ENCODE results near the gene PSMD4. TPM values are rescaled to one million over a fixed set of nuclear protein-coding genes. Genes with fewer than 3 reads are reported as not detected.
A peak's percentile ranks its signal among the peaks of the same experiment; 100 is the strongest.
"Not testable (repeated sequence)": the region's sequence is repeated elsewhere in the genome, so short reads cannot be mapped to it uniquely, and the experiment has no call there.

The PSMD4 gene
- polyA plus RNA-seq, 1 donor, result 118 TPM

DNA sequence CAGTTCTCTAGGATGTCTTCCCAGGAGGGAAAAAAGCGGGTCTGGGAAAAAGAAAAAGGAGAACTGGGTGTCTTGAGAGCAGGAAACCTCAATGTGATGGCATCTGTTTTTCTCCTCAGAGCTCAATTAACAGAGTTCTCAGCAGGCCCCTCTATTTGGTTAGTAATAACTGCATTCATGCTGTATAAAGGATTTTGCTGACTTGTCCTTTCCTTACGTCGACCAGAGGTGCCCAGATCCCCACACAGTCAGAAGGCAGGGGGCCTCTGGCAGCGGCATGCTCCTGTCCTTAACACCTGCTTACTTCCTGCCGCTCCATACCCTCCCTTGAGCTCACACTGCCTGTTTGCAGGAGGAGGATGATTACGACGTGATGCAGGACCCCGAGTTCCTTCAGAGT is 12.3 kb downstream of the PSMD4 start:
- H3K9me3 ChIP-seq (ENCODE audit: control insufficient read depth, low read depth, low read length), result no peaks in the 10 kb centered on the region
- 90% methylated on average over 2 of the region's 8 CpGs for WGBS (ENCODE audit: insufficient coverage, low lambda C conversion rate)
- H3K36me3 ChIP-seq (ENCODE audit: control insufficient read depth, insufficient read depth, low read length), result peaks cover 48% of the 10 kb centered on the region
- no peaks in the 10 kb centered on the region for H3K27me3 ChIP-seq (ENCODE audit: control insufficient read depth, insufficient read depth, low read length)
- H3K4me3 ChIP-seq (ENCODE audit: low read length), result no peak overlapping the region
- H3K4me1 ChIP-seq (ENCODE audit: control insufficient read depth, insufficient read depth, low read length), result no peaks in the 10 kb centered on the region
- DNase-seq, result no peak
- no peak overlapping the region for H3K27ac ChIP-seq (ENCODE audit: low read length)

GRCh38 chr1:151267760-151268159 is 13.2 kb downstream of the PSMD4 start:
- WGBS (ENCODE audit: insufficient coverage, low lambda C conversion rate), result no CpG with 5 or more reads among the region's 4 CpGs
- no peak for DNase-seq
- Histone ChIP-seq H3K27me3 (ENCODE audit: control insufficient read depth, insufficient read depth, low read length) (no peaks in the 10 kb centered on the region), H3K27ac (ENCODE audit: low read length) (no peak overlapping the region), H3K36me3 (ENCODE audit: control insufficient read depth, insufficient read depth, low read length) (peaks cover 45% of the 10 kb centered on the region), H3K4me3 (ENCODE audit: low read length) (no peak overlapping the region), H3K4me1 (ENCODE audit: control insufficient read depth, insufficient read depth, low read length) (no peaks in the 10 kb centered on the region), H3K9me3 (ENCODE audit: control insufficient read depth, low read depth, low read length) (no peaks in the 10 kb centered on the region)

DNA sequence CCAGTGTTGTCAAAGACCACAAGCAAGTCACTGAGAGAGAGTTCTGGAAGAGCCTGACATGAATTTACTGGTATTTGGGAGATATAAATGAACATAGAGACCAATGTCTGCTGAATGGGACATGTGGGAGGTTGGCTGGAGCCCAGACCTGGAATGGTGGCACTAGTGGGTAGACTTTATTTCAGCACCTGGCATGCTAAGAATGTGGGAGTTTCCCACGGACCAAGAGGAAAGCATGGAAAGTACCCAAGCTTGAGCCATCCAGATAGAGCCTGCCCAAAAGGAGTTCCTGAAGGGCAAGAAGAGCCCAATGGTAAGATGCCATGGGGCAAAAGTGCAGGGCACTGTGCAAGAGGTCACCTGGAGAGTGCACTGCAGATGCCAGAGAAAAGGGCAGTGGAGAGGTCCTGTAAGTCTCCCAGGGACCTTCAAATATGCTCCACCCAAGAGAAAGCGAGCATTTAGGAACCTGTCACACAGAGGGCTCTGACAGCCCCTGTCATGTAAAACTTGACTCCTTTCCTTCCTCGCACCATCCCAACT is 19.5 kb downstream of the PSMD4 start:
- H3K4me1 ChIP-seq (ENCODE audit: control insufficient read depth, insufficient read depth, low read length), result no peaks in the 10 kb centered on the region
- H3K27ac ChIP-seq (ENCODE audit: low read length), result no peak overlapping the region
- H3K36me3 ChIP-seq (ENCODE audit: control insufficient read depth, insufficient read depth, low read length), result peaks cover 2% of the 10 kb centered on the region
- no peak for DNase-seq
- H3K9me3 ChIP-seq (ENCODE audit: control insufficient read depth, low read depth, low read length), result no peaks in the 10 kb centered on the region
- H3K4me3 ChIP-seq (ENCODE audit: low read length), result no peak overlapping the region
- WGBS (ENCODE audit: insufficient coverage, low lambda C conversion rate), result no CpG with 5 or more reads among the region's 3 CpGs
- H3K27me3 ChIP-seq (ENCODE audit: control insufficient read depth, insufficient read depth, low read length), result no peaks in the 10 kb centered on the region

DNA sequence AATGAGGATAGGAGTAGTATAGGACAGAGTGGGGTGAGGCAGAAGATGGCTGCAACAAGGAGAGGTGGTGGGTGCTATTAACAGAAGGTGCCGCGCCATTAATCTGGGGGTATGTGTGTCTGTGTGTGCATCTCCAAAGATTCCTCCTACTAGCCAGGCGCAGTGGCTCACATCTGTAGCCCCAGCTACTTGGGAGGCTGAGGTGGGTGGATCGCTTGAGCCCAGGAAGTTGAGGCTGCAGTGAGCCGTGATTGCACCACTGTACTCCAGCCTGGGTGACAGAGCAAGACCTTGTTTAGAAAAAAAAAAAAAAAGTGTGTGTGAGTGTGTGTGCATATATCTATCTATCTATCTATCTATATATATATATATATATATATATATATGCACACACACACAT is 20.8 kb downstream of the PSMD4 start:
- no CpG with 5 or more reads among the region's 5 CpGs for WGBS (ENCODE audit: insufficient coverage, low lambda C conversion rate)

GRCh38 chr1:151277249-151277648 is 22.7 kb downstream of the PSMD4 start:
- H3K27me3 ChIP-seq (ENCODE audit: control insufficient read depth, insufficient read depth, low read length), result no peaks in the 10 kb centered on the region
- no peak overlapping the region for H3K27ac ChIP-seq (ENCODE audit: low read length)
- no peak for DNase-seq
- H3K4me1 ChIP-seq (ENCODE audit: control insufficient read depth, insufficient read depth, low read length), result peaks cover 4% of the 10 kb centered on the region
- no peaks in the 10 kb centered on the region for H3K9me3 ChIP-seq (ENCODE audit: control insufficient read depth, low read depth, low read length)
- no peak overlapping the region for H3K4me3 ChIP-seq (ENCODE audit: low read length)
- H3K36me3 ChIP-seq (ENCODE audit: control insufficient read depth, insufficient read depth, low read length), result no peaks in the 10 kb centered on the region
- 100% methylated on average over 1 of the region's 2 CpGs for WGBS (ENCODE audit: insufficient coverage, low lambda C conversion rate)

More for the DNA sequence above, 20.8 kb downstream of the PSMD4 start:
- not testable (repeated sequence) for H3K4me1 ChIP-seq (ENCODE audit: control insufficient read depth, insufficient read depth, low read length); H3K9me3 ChIP-seq (ENCODE audit: control insufficient read depth, low read depth, low read length); H3K27ac ChIP-seq (ENCODE audit: low read length); DNase-seq; H3K36me3 ChIP-seq (ENCODE audit: control insufficient read depth, insufficient read depth, low read length); H3K27me3 ChIP-seq (ENCODE audit: control insufficient read depth, insufficient read depth, low read length); H3K4me3 ChIP-seq (ENCODE audit: low read length)

DNA sequence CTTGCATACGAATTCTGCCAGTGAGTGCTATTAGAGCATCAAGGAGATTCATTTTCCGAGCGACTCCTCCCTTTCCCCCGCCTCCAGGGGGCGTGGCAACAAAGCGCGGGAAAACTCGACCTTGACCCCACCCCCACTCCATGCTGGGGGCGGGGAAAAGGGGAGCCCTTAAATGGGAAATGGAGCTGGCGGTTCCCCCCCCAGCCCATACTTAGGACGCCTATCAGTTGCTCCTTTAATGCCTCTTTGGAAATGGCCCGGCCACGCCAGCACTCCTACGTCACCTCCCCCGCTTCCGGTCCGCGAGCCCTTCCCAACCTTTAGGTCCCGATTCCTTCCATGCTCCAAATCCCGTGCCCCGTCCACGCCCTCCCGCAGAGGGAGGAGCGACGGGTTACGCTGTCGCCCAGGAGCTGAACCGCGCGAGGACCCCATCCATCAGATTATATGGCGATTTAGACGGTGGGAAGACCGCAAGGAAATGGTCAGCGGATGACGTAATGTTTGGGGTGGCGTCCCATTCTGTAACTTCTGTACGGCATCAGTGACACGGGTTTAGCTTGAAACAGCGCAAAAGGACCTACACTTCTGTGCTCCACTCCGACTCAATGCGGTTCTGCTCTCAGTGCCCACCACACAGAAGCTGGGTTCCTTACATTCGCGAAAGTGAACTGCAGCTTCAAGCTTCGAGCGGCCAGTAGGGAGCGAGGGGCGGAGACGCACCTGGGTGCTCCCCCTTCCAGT is 26.9 kb downstream of the PSMD4 start:
- no CpG with 5 or more reads among the region's 48 CpGs for WGBS (ENCODE audit: insufficient coverage, low lambda C conversion rate)
- Histone ChIP-seq H3K4me1 (ENCODE audit: control insufficient read depth, insufficient read depth, low read length) (peaks cover 10% of the 10 kb centered on the region), H3K9me3 (ENCODE audit: control insufficient read depth, low read depth, low read length) (no peaks in the 10 kb centered on the region), H3K27me3 (ENCODE audit: control insufficient read depth, insufficient read depth, low read length) (no peaks in the 10 kb centered on the region), H3K27ac (ENCODE audit: low read length) (peak overlapping the region; percentile 95), H3K4me3 (ENCODE audit: low read length) (peak overlapping the region; percentile 76), H3K36me3 (ENCODE audit: control insufficient read depth, insufficient read depth, low read length) (peaks cover 13% of the 10 kb centered on the region)
- peak; percentile 96 to 99 for DNase-seq

DNA sequence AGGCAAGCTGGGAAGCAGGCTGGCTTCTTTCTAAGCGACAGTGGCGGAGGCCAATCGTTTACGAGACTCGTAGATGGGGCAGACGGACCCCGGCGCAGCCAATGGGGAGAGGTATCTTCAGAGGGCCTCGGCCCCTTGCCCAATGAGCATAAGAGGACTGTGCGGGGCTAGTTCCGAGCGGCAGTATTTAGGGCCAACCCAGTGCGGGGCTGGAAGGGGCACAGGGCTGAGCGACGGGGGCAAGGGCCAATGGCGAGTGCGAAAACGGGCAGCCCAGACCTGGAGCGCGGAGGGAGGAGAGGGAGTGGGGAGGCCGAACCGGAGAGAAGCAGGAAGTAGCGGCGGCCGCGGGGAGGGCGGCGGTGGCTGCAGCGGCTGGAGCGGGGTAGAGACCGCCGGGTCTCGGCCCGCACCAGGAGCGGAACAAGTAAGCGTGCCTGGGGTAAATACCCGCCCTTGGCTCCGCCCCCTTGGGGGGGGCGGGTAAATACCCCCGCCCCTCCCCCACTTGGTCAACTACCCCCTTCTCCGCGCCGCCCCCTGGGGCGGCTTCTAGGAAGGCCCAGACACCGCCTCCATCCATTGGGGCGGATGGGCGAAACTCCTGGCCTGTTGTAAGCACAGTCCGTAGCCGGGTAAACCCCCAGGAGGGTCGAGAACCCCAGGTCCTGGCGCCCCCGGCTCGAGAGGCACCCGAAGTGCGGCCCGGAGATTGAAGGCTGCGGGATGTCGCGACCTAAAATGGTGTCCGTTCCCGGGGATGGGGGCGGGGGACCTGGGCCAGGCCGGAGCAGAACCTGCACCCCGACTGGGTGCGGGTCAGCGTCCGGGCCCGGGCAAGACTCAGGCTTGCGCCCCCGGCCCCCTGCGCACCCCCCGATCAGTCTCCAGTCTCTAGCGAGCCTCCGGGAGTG is 27.7 kb downstream of the PSMD4 start, which contains the start of gene ZNF687:
ZNF687 (plus strand) TSS at position 331 of the 914 bp plus-strand sequence. CDS start 3,993 bp downstream, outside the sequence.
- Histone ChIP-seq H3K27ac (ENCODE audit: low read length) (peak within 1 kb of the TSS; percentile 95), H3K4me3 (ENCODE audit: low read length) (peak within 1 kb of the TSS; percentile 76), H3K36me3 (ENCODE audit: control insufficient read depth, insufficient read depth, low read length) (peaks cover 22% of the 10 kb centered on the region), H3K9me3 (ENCODE audit: control insufficient read depth, low read depth, low read length) (no peaks in the 10 kb centered on the region), H3K4me1 (ENCODE audit: control insufficient read depth, insufficient read depth, low read length) (peaks cover 10% of the 10 kb centered on the region), H3K27me3 (ENCODE audit: control insufficient read depth, insufficient read depth, low read length) (no peaks in the 10 kb centered on the region)
- no CpG with 5 or more reads among the region's 74 CpGs for WGBS (ENCODE audit: insufficient coverage, low lambda C conversion rate)
- DNase-seq, result peak; percentile 100

DNA sequence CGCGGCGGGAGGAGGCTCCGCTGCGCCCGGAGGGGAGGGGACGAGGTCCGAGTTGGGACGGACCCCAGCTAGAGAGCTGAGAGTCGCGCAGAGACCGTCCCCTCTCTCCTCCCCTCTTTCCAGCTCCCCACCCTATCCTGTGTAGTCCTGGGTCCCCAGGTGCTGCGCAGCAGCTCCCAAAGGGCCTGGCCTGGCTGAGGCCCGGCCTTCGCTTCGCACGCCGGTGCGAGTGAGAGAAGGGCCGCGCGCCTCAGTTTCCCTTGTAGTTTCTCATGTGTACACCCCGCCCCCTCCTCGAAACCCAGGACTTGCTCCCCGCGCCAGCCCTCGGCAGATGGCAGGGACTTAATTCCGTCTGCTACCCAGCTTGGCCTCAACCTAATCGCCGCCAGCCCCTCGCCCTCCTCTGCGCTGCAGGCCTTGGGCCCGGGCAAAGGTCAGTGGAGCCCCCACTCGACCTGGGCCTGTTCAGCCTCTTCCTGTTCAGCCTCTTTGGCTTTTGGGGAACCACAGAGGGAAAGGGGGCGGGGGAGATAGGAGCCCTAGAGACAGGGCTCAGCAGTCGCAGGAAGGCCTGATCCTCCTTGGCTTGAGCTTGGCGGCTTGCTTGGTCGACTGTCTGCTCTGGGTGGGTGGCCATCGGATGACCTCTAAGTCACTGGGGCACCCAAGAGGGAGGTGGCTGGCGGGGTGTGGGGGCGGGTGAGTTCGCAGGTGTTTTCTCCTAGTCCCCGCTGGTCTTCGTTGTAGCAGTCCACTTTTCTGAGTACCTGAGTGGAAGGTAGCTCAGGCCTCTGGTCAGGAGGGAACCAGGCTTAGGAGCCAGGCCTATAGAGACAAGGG is 28.6 kb downstream of the PSMD4 start:
- peaks cover 31% of the 10 kb centered on the region for H3K36me3 ChIP-seq (ENCODE audit: control insufficient read depth, insufficient read depth, low read length)
- DNase-seq, result peak in 1 of 2 donors; percentile 29
- WGBS (ENCODE audit: insufficient coverage, low lambda C conversion rate), result no CpG with 5 or more reads among the region's 44 CpGs
- peak overlapping the region; percentile 76 for H3K4me3 ChIP-seq (ENCODE audit: low read length)
- no peaks in the 10 kb centered on the region for H3K27me3 ChIP-seq (ENCODE audit: control insufficient read depth, insufficient read depth, low read length)
- no peaks in the 10 kb centered on the region for H3K9me3 ChIP-seq (ENCODE audit: control insufficient read depth, low read depth, low read length)
- H3K4me1 ChIP-seq (ENCODE audit: control insufficient read depth, insufficient read depth, low read length), result peaks cover 10% of the 10 kb centered on the region
- peak overlapping the region; percentile 95 for H3K27ac ChIP-seq (ENCODE audit: low read length)

GRCh38 chr1:151284013-151284577 is 29.6 kb downstream of the PSMD4 start:
- DNase-seq, result no peak
- Histone ChIP-seq H3K27ac (ENCODE audit: low read length) (no peak overlapping the region), H3K4me1 (ENCODE audit: control insufficient read depth, insufficient read depth, low read length) (peaks cover 10% of the 10 kb centered on the region), H3K36me3 (ENCODE audit: control insufficient read depth, insufficient read depth, low read length) (peaks cover 40% of the 10 kb centered on the region), H3K9me3 (ENCODE audit: control insufficient read depth, low read depth, low read length) (no peaks in the 10 kb centered on the region), H3K27me3 (ENCODE audit: control insufficient read depth, insufficient read depth, low read length) (no peaks in the 10 kb centered on the region), H3K4me3 (ENCODE audit: low read length) (no peak overlapping the region)
- WGBS (ENCODE audit: insufficient coverage, low lambda C conversion rate), result no CpG with 5 or more reads among the region's 2 CpGs
